M059J (cell line): ENCODE data around the gene AGO1. TPM values are rescaled to one million over a fixed set of nuclear protein-coding genes. Genes with fewer than 3 reads are reported as not detected.

ENCODE experiments used
- DNase-seq: peaks from one replicate; pipeline ENCODE4 v3.0.0-alpha.2; 2012; ENCODE audit warnings: low read depth
- total RNA-seq: library from RNA; depleted of rRNA; stranded (reverse); fragments of >200 nt; shearing (Covaris generic); gene quantifications from 2 replicates; pipeline ENCODE4 v1.2.3, GENCODE V29; 2014; rRNA removed

The AGO1 gene
- 7.1 and 12.0 TPM in 2 replicates for total RNA-seq

- DNase-seq = peak; percentile 91
Measured at GRCh38 chr1:35882945-35883634, at the start of gene AGO1. Gene AGO1 (plus strand): TSS chr1:35883209. CDS start chr1:35883422, 213 bp downstream.

GRCh38 chr1:35833395-35833794, 49.6 kb upstream of the AGO1 start:
- no peak for DNase-seq

- no peak for DNase-seq
Measured at GRCh38 chr1:35834218-35834617, 48.8 kb upstream of the AGO1 start.

GRCh38 chr1:35835398-35835797, 47.6 kb upstream of the AGO1 start:
- DNase-seq = no peak

GRCh38 chr1:35836734-35837133, 46.3 kb upstream of the AGO1 start:
- no peak for DNase-seq

- DNase-seq = no peak
Measured at GRCh38 chr1:35838693-35839245, 44.2 kb upstream of the AGO1 start.

GRCh38 chr1:35844826-35845225, 38.2 kb upstream of the AGO1 start:
- no peak for DNase-seq

- peak; percentile 2 for DNase-seq
Measured at GRCh38 chr1:35845766-35846165, 37.2 kb upstream of the AGO1 start.

- DNase-seq = no peak
Measured at GRCh38 chr1:35847935-35848565, 35.0 kb upstream of the AGO1 start.

GRCh38 chr1:35850051-35850450, 33.0 kb upstream of the AGO1 start:
- DNase-seq = peak; percentile 5

- DNase-seq = no peak
Measured at GRCh38 chr1:35850716-35851115, 32.3 kb upstream of the AGO1 start.

- no peak for DNase-seq
Measured at GRCh38 chr1:35851132-35851869, 31.7 kb upstream of the AGO1 start.

GRCh38 chr1:35852241-35852640, 30.8 kb upstream of the AGO1 start:
- DNase-seq = no peak

GRCh38 chr1:35854989-35855700, 27.9 kb upstream of the AGO1 start:
- no peak for DNase-seq

GRCh38 chr1:35856964-35857363, 26.0 kb upstream of the AGO1 start:
- DNase-seq = no peak

- peak; percentile 32 for DNase-seq
Measured at GRCh38 chr1:35857830-35858229, 25.2 kb upstream of the AGO1 start.

- DNase-seq = no peak
Measured at GRCh38 chr1:35860696-35861095, 22.3 kb upstream of the AGO1 start.

GRCh38 chr1:35863136-35863535, 19.9 kb upstream of the AGO1 start:
- DNase-seq = no peak

- DNase-seq = no peak
Measured at GRCh38 chr1:35863881-35864625, 19.0 kb upstream of the AGO1 start.

GRCh38 chr1:35864813-35865212, 18.2 kb upstream of the AGO1 start:
- DNase-seq = no peak

- no peak for DNase-seq
Measured at GRCh38 chr1:35866991-35867390, 16.0 kb upstream of the AGO1 start.
